HL-60/S4 treated with phorbol 12-myristate 13-acetate at 8.2 ng/mL for 4 days and 3 days (cell line): ENCODE measurements around the gene FILIP1.
"Not testable (repeated sequence)": the region's sequence is repeated elsewhere in the genome, so short reads cannot be mapped to it uniquely, and the experiment has no call there.

Experiments used
- in situ Hi-C: fragments of 300-500 bp; cut with MboI; formaldehyde crosslinking; loops from 2 replicates; pipeline ENCODE4 v1.15.0; 2022; ENCODE audit warnings: low sequenced_read_pairs

Gene FILIP1

GRCh38 chr6:75450903-75451302 lies 42.7 kb downstream of the FILIP1 start:
- in situ Hi-C loops = no loop called here

- in situ Hi-C loops = no loop called here
These were observed 43.9 kb downstream of the FILIP1 start for GRCh38 chr6:75449630-75450206.

DNA sequence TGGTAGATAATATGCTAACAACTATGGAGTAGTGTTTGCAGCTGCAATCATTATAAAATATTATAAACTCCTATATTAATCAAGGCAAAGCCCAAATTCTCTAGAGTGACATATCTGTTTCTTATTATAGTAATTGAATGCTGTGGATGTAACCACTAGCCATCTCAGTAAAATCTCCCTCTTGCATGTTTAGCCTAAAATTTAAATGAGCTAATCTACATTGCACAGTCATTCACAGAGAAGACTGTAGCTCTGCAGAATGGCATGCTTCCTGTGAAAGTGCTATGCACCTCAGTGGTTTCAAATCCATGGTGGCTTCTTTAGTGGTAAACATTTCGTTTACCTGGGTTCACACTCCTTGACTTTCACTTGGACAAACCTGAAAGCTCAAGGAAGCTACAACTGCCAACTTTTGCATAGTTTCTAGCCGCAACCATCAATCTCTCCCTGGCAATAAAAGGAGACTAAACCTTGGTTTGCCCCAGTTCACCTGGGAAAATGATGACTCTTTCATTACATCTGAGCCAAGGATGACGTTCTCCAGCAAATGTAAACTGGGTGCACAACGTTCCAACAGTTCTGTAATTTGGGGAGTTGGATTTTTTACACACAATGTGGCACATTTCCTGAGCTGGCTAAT lies 47.2 kb downstream of the FILIP1 start:
- in situ Hi-C loops = no loop called here

GRCh38 chr6:75445738-75446137 lies 47.9 kb downstream of the FILIP1 start:
- in situ Hi-C loops = no loop called here

DNA sequence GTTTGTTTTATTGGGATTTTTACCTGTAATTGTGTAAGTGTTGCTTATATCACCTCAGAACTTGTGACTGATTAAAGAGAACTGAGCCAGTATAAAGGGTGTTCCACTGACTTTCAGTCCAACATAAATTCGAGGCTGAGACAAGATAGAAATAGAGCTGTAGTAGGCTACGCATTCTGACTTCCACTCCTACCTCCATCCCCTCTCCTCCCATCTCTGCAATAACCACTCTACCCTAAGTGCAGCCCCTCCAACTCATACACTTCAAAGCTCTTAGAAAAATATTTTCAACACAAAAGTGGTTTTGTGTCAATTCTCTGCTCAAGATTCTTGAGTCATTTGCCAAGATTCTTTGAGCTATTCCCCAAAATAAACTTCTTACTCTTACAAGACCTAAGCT lies 48.7 kb downstream of the FILIP1 start:
- in situ Hi-C loops = no loop called here

DNA sequence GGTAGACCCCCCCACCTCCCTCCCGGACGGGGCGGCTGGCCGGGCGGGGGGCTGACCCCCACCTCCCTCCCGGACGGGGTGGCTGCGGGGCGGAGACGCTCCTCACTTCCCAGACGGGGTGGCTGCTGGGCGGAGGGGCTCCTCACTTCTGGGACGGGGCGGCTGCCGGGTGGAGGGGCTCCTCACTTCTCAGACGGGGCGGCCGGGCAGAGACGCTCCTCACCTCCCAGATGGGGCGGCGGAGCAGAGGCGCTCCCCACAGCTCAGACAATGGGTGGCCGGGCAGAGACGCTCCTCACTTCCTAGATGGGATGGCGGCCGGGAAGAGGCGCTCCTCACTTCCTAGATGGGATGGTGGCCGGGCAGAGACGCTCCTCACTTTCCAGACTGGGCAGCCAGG lies 51.7 kb downstream of the FILIP1 start:
- in situ Hi-C loops = not testable (repeated sequence)

- in situ Hi-C loops = not testable (repeated sequence)
These were observed 52.1 kb downstream of the FILIP1 start for GRCh38 chr6:75441479-75441878.

DNA sequence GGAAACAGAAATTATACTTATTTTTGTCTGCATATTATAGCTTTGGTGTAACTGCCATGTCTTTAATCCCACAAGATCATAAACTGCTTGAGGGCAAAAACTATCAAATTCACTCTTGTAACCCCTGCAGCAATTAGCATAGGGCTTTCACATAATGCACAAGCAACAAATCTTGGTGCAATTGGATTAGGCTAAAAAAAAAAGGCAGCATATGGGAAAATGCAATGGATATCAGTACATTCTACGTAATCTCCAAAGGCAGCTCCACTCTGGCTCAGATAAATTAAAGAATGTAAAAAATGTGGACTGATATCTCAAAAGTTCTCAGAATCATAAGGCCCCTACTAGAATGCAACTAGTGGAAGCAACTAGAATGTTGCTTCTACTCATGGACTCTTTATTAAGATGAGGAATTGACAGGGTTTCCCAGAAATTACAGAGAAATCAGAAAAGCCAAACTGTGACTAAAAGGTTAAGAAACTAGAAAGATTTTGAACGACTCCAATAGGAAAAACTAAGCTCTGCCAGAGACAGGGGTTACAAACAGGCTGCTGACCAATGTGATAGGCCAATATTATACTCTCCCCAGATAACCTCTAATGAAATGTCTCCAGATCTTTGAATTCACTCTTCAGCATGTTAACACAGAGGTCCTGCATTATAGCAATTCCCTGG lies 55.0 kb downstream of the FILIP1 start:
- in situ Hi-C loops = no loop called here

DNA sequence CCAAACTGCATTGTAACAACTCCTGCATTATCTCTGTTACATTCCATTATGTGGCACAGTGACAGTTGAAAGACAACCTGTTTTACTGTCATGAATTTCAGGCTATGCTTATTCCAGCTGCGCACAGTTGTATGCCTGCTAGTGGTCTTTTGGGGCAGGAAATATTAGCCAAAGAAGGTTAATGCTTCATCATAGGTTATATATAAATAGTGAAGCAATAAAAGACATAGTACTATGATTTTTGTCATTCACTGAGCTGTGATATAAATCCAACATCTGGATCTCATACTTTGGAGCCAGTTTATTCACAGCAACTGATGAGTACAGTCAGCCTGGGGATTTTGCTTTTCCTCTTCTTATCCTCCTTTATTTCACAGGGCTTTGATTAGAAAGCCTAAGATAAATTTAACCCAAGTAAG lies 55.6 kb downstream of the FILIP1 start:
- in situ Hi-C loops = no loop called here

GRCh38 chr6:75437421-75437891 lies 56.1 kb downstream of the FILIP1 start:
- in situ Hi-C loops = no loop called here

GRCh38 chr6:75436869-75437268 lies 56.7 kb downstream of the FILIP1 start:
- in situ Hi-C loops = no loop called here

DNA sequence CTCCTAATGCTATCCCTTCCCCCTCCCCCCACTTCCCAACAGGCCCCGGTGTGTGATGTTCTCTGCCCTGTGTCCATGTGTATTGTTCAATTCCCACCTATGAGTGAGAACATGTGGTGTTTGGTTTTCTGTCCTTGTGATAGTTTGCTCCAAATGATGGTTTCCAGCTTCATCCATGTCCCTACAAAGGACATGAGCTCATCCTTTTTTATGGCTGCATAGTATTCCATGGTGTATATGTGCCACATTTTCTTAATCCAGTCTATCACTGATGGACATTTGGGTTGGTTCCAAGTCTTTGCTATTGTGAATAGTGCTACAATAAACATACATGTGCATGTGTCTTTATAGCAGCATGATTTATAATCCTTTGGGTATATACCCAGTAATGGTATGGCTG lies 60.8 kb downstream of the FILIP1 start:
- in situ Hi-C loops = not testable (repeated sequence)

DNA sequence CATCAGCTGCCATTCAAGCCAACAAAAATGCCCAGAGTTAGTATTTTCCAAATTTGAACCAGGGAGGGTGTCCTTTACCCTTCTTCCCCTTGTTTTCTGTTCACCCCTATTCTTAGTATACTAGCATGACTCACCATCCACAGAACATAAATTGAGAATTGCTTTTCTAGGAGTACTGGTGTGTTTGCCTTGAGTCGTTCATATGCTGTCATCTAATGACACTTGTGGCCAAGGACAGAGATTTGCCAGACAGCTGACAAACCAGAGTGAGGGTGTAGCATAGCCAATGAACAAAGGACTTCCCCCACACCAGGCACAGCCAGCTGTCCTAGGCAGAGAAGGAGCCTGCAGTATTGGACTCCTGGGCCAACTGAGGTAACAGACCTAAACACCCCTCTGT lies 62.2 kb downstream of the FILIP1 start:
- in situ Hi-C loops = no loop called here

DNA sequence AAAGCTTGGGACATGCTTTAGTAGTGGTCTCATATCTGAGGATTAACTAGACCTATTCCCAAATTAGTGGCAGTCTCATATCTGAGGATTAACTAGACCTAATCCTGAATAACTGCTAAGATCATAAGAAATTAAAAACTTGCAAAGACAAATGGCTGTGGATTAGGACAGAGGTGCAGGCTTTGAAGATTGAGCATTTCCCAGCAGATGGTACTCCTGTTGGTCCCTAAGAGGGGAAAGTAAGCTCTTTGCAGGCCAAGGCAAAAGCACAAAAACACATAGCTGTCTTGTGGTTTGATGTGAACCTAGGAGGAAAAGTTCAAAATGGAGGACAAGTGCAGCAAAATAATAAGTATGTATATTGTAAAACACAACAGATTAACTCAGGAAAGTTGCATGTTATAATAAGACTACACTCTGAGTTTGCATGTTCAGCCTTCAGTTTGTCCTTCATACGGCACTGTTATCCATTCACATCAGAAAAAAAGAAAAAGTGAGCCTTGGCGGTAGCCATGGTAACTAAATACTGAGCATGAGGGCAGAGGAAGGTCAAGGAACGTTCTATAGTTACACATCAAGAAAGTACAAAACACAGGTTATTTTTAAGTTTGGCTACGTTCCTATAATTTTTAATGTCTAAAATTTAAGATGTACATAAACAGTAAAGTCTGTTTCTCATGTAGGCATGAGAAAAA lies 62.8 kb downstream of the FILIP1 start:
- in situ Hi-C loops = no loop called here

- in situ Hi-C loops = no loop called here
These were observed 64.4 kb downstream of the FILIP1 start for GRCh38 chr6:75429061-75429703.

GRCh38 chr6:75428204-75428603 lies 65.4 kb downstream of the FILIP1 start:
- in situ Hi-C loops = no loop called here

GRCh38 chr6:75427329-75427728 lies 66.3 kb downstream of the FILIP1 start:
- in situ Hi-C loops = no loop called here

DNA sequence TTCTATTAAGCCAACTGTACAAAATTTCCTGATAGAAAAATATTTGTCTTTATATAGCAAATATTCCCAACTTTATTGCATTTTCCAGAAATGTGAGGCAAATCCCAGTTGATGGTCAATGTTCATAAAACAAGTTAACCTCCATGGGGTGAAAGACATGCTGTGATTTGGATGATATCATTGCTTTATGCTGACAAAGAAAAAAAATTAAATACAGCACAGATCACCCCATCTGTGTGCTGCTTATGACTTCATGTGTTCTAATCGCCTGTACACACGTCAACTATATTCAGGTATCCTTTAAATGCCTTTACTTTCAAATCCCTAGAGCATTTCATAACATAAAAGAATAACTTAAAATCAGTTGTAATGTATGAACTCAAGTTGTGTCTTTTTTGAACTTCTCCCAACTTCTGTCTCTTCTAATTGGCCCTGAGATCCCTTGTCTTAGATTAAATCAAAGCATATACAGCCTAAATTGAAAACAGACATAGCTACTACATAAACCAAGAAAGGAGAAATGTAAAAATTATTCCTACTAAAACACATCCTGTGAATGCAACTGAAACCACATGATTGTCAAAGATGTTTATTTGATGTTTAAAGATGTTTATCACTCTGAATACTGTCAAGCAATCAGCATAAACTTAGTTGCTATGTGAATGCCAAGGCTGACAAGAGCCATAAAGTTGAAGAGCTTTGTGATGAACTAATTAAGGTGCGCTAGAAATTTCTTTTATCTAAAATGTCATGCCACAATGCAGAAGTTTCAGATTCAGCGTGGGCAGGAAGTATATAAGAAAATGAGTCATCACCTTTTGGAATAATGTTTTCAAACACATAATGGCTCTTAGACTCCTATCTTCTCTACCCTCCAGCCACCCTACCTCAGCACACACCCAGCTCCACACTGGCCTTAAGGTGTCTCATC lies 68.7 kb downstream of the FILIP1 start:
- in situ Hi-C loops = no loop called here

DNA sequence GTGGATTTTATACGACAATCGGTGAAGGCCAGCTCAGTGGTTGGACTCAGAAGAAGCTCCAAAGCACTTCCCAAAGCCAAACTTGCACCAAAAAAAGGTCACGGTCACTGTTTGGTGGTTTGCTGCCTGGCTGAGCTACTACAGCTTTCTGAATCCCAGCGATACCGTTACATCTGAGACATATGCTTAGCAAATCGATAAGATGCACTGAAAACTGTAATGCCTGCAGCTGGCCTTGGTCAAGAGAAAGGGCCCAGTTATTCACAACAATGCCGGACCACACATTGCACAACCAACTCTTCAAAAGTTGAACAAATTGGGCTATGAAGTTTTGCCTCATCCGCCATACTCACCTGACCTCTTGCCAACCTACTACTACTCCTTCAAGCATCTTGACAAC lies 70.2 kb downstream of the FILIP1 start:
- in situ Hi-C loops = no loop called here

DNA sequence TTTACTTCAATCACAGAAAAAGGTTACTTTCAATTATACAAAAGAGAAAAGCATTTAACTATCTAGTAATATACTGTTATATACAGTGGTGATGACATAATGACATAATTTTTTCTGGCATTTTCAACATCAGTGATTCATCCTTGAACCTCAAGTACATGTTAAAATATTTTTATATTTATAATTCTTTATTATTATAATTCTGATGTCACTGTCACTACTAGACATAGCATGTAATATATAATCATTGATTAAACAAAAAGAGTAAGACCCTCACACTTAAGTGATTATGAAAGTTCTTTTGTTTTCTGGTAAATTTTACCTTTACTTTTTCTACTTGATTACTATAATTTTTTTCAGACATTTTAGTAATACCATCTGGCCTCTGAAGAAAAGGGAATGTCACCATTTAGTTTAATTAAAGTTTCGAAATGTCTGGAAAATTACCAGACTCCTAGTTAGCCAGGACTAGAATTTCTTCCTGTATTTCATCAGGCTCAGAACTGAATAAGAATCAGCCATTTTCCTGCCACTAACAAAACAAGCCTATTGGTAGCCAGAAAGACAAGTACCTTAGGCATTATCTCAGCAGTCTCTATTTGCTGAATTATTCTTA lies 71.5 kb downstream of the FILIP1 start:
- in situ Hi-C loops = no loop called here
